A673 (cell line): ENCODE measurements around the gene SKA2.

Source experiments
- CTCF ChIP-seq: fragments of 300-800, 200-600 bp; sonication (generic); conservative IDR thresholded peaks from 2 replicates; pipeline ENCODE4 v1.5.1; 2017; ENCODE audit warnings: low read depth, mild to moderate bottlenecking, antibody characterized with exemption, low read length, moderate library complexity, mixed read lengths
- EZH2 ChIP-seq: fragments of 200-600 bp; sonication (generic); IDR thresholded peaks from 2 replicates; pipeline ENCODE4 v1.6.1; 2017; ENCODE audit warnings: borderline replicate concordance, low read depth, mild to moderate bottlenecking, mixed read lengths, antibody characterized with exemption, low read length; ENCODE audit not compliant: poor library complexity, severe bottlenecking

- TF ChIP-seq CTCF (no peak), EZH2 (no peak)
These were observed 17.5 kb upstream of the SKA2 start for GRCh38 chr17:59172436-59173004.
